Measurements from ENCODE around the gene HECTD1.
"Not testable (repeated sequence)": the region's sequence is repeated elsewhere in the genome, so short reads cannot be mapped to it uniquely, and the experiment has no call there.

HECTD1 gene

DNA sequence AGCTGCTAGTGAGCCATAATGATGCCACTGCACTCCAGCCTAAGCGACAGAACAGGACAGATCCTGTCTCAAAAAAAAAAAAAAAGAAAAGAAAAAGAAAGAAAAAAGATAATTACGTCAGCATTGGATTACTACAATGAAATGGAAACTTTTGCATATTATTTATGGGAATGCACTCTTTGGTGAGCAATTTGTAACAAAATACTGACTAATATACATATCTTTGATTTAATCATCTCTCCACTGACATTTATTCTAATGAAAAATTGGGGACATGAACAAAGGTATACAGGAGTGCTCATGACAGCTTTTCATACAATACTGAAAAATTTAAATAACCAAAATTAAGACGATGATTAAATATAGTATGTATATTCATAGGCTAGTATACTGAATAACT is 27.9 kb upstream of the HECTD1 start:
- no peaks in the 10 kb centered on the region for H3K36me3 Mint-ChIP-seq
- H3K9me3 Mint-ChIP-seq = no peaks in the 10 kb centered on the region
- H3K27ac Mint-ChIP-seq = no peak overlapping the region
- no peak for ATAC-seq (ENCODE audit: low read depth)
- DNase-seq (ENCODE audit: low spot score in 2 of 2) = no peak
- H3K4me3 Mint-ChIP-seq = no peak overlapping the region
- H3K27me3 Mint-ChIP-seq = no peaks in the 10 kb centered on the region
- peaks cover 2% of the 10 kb centered on the region for H3K4me1 Mint-ChIP-seq

DNA sequence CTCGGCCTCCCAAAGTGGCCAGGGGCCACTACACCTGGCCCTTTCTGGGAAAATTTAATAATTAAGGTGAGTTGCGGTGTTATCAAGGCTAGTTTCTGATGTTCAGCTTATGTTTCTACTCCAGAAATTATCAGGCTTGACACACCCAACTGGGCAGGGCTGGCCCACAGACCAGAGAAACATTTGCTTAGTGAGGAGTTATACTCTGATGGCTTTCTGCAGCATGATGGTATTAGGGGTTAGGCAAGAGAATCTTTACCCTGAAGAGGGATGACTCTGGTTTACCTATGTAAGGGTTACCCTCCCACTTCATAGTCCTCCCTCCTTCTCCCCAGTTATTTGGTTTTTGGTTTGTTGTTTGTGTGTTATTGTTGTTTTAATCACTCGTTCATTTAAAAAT is 24.5 kb upstream of the HECTD1 start:
- ATAC-seq (ENCODE audit: low read depth) (no peak), DNase-seq (ENCODE audit: low spot score in 2 of 2) (no peak)
- Mint-ChIP-seq H3K36me3 (no peaks in the 10 kb centered on the region), H3K4me3 (no peak overlapping the region), H3K4me1 (peaks cover 6% of the 10 kb centered on the region), H3K27me3 (no peaks in the 10 kb centered on the region), H3K9me3 (no peaks in the 10 kb centered on the region), H3K27ac (no peak overlapping the region)

DNA sequence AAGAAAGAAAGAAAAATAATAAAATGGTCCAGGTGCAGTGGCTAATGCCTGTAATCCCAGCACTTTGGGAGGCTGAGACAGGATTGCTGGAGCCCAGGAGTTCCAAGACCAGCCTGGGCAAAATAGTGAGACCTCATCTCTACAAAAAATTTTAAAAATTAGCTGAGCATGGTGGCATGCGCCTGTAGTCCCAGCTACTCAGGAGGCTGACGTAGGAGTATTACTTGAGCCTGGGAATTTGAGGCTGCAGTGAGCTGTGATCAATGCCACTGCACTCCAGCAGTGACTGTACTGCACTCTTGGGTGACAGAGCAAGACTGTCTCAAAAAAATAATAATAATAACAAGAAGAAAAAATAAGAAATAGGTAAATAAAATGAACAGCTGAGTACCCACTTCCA is 23.7 kb upstream of the HECTD1 start:
- H3K27me3 Mint-ChIP-seq; ATAC-seq (ENCODE audit: low read depth); DNase-seq (ENCODE audit: low spot score in 2 of 2); H3K9me3 Mint-ChIP-seq; H3K4me1 Mint-ChIP-seq; H3K4me3 Mint-ChIP-seq; H3K27ac Mint-ChIP-seq; H3K36me3 Mint-ChIP-seq: not testable (repeated sequence)

DNA sequence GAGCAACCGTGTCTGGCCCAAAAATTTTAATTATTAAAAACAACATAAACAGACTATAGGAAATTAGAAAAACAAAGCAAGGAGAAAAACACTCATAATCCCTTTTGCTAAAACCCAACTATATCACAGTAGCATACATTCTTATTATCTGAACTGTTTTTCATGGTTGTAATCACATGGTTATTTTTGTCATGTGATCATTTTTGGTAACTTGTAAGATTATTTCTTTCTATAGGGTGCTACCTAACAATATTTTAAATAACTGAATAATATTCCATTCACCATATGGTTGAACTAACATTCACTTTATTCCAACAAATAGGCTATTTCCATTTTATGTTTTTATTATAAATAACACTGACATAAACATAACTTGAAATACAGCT is 23.0 kb upstream of the HECTD1 start:
- peaks cover 6% of the 10 kb centered on the region for H3K4me1 Mint-ChIP-seq
- no peak for ATAC-seq (ENCODE audit: low read depth)

DNA sequence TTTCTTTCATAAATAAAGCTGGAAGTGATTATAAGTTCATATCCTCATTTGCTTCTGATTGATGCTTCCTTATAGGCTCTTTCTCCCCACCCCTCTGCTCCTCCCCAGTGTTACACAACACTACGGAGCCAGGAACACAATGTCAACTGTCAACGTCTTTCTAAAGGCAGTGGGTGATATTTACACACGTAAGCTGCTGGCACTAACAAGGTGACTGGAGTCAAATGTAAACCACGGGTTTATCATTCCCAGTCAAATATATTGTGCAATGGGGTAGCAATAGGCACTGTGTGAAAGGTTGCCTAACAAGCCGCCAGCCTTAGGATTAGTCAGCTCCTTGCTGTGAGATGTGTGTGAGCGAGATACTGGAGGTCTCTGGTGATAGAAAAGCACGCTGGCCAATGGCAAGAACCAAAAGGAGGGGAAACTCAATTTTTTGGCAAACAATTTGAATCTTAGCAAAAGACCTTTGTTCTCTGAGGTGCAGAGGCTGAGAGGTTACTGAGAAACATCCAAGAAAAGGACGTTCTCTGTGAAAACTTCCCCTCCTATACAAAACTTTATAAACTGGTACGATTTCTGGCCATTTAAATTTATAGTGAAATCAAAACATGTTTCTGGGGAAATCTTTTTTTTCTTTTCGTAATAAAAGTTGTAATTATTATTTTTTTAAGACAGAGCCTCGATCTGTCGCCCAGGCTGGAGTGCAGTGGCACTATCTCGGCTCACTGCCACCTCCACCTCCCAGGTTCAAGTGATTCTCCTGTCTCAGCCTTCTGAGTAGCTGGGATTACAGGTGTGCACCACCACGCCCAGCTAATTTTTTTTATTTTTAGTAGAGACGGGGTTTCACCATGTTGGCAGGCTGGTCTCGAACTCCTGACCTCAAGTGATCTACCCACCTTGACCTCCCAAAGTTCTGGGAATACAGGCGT is 22.3 kb upstream of the HECTD1 start:
- DNase-seq (ENCODE audit: low spot score in 2 of 2) (no peak), ATAC-seq (ENCODE audit: low read depth) (no peak)
- Mint-ChIP-seq H3K4me1 (peaks cover 6% of the 10 kb centered on the region), H3K4me3 (no peak overlapping the region), H3K9me3 (no peaks in the 10 kb centered on the region), H3K27ac (no peak overlapping the region), H3K27me3 (peaks cover 3% of the 10 kb centered on the region), H3K36me3 (no peaks in the 10 kb centered on the region)

More for the DNA sequence above, 23.0 kb upstream of the HECTD1 start:
- no peak overlapping the region for H3K27ac Mint-ChIP-seq
- H3K9me3 Mint-ChIP-seq = no peaks in the 10 kb centered on the region
- DNase-seq (ENCODE audit: low spot score in 2 of 2) = no peak
- no peak overlapping the region for H3K4me3 Mint-ChIP-seq
- H3K36me3 Mint-ChIP-seq = no peaks in the 10 kb centered on the region
- H3K27me3 Mint-ChIP-seq = peaks cover 3% of the 10 kb centered on the region

DNA sequence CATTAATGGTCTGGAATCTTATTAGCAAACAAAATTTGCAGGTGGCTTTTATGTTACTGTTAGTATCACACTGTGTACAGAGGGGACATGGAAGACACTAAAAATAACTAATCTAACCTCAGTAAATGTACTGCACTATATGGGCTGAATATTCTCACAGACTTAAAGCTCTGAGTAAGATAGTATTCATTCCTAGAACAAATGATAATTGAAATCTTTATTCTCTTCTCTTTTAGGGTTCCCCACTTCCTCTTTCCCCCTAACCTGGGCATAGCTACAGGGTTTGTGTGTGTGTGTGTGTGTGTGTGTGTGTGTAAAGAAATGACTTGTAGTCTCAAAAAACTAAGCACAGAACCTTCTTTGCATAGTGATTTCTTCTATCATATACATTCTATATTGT is 21.4 kb upstream of the HECTD1 start:
- peak; percentile 72 for ATAC-seq (ENCODE audit: low read depth)
- H3K4me1 Mint-ChIP-seq = peaks cover 6% of the 10 kb centered on the region
- H3K4me3 Mint-ChIP-seq = no peak overlapping the region

DNA sequence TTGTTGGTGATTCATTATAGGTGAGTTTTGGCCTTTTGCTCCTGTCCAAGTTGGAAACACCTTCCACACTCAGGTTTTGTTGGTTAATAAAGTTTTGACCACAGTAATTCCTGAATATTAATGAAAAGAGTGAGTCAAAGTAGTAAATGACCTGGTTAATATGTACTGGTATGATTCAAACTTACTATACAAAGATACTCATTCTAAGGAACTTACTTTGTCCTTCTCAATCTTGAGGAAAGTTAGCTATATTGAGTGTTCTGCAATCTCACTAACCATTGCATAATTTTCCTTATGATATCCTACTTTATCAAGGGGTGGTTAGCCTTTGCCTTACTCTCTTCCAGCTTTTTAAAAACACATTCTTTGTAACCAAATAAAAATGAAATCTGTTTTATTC is 20.9 kb upstream of the HECTD1 start:
- ATAC-seq (ENCODE audit: low read depth) = no peak
- no peak for DNase-seq (ENCODE audit: low spot score in 2 of 2)
- no peaks in the 10 kb centered on the region for H3K36me3 Mint-ChIP-seq

More for the DNA sequence above, 21.4 kb upstream of the HECTD1 start:
- H3K27ac Mint-ChIP-seq = no peak overlapping the region
- H3K27me3 Mint-ChIP-seq = peaks cover 3% of the 10 kb centered on the region
- H3K9me3 Mint-ChIP-seq = no peaks in the 10 kb centered on the region
- no peak for DNase-seq (ENCODE audit: low spot score in 2 of 2)
- no peaks in the 10 kb centered on the region for H3K36me3 Mint-ChIP-seq

DNA sequence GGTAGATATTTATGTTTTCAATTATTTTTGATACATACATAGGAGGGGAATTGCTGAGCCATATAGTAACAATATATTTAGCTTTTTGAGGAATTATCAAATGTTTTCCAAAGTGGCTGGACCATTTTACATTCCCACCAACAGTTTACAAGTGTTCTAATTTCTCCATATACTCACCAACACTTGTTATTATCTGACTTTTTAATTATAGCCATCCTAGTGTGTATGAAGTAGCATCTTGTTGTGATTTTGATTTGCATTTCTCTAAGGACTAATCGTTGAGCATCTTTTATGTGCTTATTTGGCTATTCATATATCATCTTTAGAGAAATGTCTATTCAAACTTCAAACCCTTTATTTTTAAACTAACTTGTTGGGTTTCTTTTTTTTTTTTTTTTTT is 17.2 kb upstream of the HECTD1 start:
- Mint-ChIP-seq H3K36me3 (no peaks in the 10 kb centered on the region), H3K27ac (no peak overlapping the region), H3K4me3 (no peak overlapping the region), H3K9me3 (no peaks in the 10 kb centered on the region), H3K4me1 (peaks cover 6% of the 10 kb centered on the region), H3K27me3 (peaks cover 3% of the 10 kb centered on the region)
- DNase-seq (ENCODE audit: low spot score in 2 of 2) = no peak
- no peak for ATAC-seq (ENCODE audit: low read depth)

More for the DNA sequence above, 20.9 kb upstream of the HECTD1 start:
- Mint-ChIP-seq H3K4me3 (no peak overlapping the region), H3K27me3 (peaks cover 3% of the 10 kb centered on the region), H3K9me3 (no peaks in the 10 kb centered on the region), H3K27ac (no peak overlapping the region), H3K4me1 (peaks cover 6% of the 10 kb centered on the region)

DNA sequence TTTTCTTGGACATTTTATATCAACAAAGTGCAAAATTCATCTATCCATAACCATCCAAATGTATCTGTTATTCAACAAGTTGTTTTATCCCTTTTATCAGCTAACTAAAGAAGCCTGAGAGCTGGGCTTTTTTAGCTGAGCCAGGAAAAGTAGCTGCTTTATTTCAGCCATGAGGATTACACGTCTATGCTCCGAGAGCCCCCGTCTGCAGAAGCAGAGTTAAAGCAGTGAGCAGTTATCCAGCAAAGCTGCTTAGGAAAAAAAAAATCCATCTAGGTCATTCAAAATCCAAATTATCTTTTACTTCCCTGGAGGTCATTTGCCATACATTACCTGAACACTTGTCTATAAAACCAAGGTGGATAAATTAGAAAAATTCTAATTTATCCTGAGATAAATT is 15.7 kb upstream of the HECTD1 start:
- ATAC-seq (ENCODE audit: low read depth) (no peak), DNase-seq (ENCODE audit: low spot score in 2 of 2) (no peak)
- Mint-ChIP-seq H3K4me3 (no peak overlapping the region), H3K4me1 (no peaks in the 10 kb centered on the region), H3K9me3 (no peaks in the 10 kb centered on the region), H3K27me3 (peaks cover 3% of the 10 kb centered on the region), H3K36me3 (no peaks in the 10 kb centered on the region), H3K27ac (no peak overlapping the region)

DNA sequence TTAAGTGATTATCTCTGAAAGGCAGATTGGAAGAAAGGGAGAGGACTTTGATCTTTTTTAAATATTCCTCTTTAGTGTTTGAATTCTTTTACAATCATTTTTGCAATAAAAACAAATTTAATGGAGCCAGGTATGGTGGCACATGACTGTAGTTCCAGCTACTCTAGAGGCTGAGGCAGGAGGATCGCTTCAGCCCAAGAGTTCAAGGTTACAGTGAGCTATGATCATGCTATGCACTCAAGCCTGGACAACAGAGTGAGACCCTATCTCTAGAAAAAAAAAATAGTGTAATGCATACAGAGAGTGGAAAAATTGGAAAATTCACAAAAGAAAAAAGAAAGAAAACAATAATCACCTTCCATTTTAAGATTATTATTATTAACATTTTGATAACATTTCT is 15.2 kb upstream of the HECTD1 start:
- peaks cover 3% of the 10 kb centered on the region for H3K27me3 Mint-ChIP-seq
- no peaks in the 10 kb centered on the region for H3K4me1 Mint-ChIP-seq
- DNase-seq (ENCODE audit: low spot score in 2 of 2) (no peak), ATAC-seq (ENCODE audit: low read depth) (no peak)
- no peak overlapping the region for H3K27ac Mint-ChIP-seq
- no peak overlapping the region for H3K4me3 Mint-ChIP-seq
- no peaks in the 10 kb centered on the region for H3K36me3 Mint-ChIP-seq
- H3K9me3 Mint-ChIP-seq = no peaks in the 10 kb centered on the region

DNA sequence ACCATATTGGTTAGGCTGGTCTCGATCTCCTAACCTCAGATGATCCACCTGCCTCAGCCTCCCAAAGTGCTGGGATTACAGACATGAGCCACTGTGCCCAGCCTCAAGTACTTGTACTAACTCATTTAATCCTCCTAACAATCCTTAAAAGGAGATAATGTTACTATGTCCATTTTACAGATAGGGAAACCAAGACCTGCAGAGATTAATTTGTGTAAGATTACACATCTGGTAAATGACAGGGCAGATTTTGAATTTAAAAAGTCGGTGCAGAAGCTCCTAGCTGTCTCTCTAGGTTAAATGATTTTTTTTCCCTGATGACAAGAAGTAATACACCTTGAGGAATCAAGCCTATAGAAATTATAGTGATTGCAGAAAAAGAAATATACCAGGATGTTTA is 13.7 kb upstream of the HECTD1 start:
- Mint-ChIP-seq H3K36me3 (no peaks in the 10 kb centered on the region), H3K27ac (no peak overlapping the region), H3K4me3 (no peak overlapping the region), H3K27me3 (peaks cover under 1% of the 10 kb centered on the region), H3K4me1 (no peaks in the 10 kb centered on the region), H3K9me3 (no peaks in the 10 kb centered on the region)
- ATAC-seq (ENCODE audit: low read depth) (no peak), DNase-seq (ENCODE audit: low spot score in 2 of 2) (no peak)

DNA sequence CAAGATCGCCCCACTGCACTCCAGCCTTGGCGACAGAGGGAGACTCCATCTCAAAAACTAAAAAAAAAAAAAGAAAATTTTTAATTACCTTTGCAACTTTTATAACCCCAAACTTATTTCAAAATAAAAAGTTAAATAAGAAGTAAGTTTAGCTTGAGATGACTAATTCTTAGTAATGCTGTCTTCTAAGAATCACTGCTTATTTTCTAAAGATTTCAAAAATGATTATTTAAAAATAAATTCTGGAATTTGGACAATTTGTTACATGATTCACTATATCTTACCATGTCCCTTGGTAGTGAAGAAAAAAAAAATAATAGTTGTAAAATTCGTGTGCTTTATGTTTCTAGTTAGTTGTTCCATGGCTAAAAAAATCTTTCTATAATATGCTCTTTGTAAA is 11.6 kb upstream of the HECTD1 start:
- no peak for ATAC-seq (ENCODE audit: low read depth)
- H3K9me3 Mint-ChIP-seq = no peaks in the 10 kb centered on the region
- no peak overlapping the region for H3K4me3 Mint-ChIP-seq
- no peak overlapping the region for H3K27ac Mint-ChIP-seq
- H3K27me3 Mint-ChIP-seq = no peaks in the 10 kb centered on the region
- H3K4me1 Mint-ChIP-seq = no peaks in the 10 kb centered on the region
- no peak for DNase-seq (ENCODE audit: low spot score in 2 of 2)
- H3K36me3 Mint-ChIP-seq = no peaks in the 10 kb centered on the region

DNA sequence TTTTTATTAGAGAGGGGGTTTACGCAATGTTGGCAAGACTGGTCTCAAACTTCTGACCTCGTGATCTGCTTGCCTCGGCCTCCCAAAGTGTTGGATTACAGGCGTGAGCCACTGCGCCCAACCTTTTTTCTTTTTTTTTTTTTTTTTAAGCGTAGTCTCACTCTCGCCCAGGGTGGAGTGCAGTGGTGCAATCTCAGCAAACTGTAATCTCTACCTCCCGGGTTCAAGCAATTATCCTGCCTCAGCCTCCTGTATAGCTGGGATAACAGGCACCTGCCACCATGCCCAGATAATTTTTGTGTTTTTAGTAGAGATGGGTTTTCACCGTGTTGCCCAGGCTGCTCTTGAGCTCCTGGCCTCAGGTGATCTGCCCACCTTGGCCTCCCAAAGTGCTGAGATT is 8.8 kb upstream of the HECTD1 start:
- Mint-ChIP-seq H3K27ac (no peak overlapping the region), H3K4me3 (no peak overlapping the region), H3K27me3 (no peaks in the 10 kb centered on the region)

DNA sequence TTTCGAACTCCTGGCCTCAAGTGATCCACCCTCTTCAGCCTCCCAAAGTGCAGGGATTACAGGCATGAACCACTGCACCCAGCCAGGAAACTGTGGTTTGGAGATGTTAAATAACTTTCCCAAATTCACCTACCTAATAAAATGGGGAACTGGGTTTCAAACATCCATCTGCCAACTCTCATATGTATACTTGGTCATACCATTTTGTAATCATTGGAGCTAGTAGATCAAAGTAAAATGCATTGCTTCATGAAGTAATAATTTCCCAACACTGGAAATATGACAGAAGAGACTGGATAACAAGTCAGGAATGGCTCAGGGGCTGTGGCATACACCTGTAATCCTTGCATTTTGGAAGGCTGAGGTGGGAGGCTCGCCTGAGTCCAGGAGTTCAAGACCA is 5.3 kb upstream of the HECTD1 start:
- Mint-ChIP-seq H3K27me3 (no peaks in the 10 kb centered on the region), H3K36me3 (no peaks in the 10 kb centered on the region), H3K27ac (no peak overlapping the region), H3K4me3 (no peak overlapping the region), H3K4me1 (peaks cover 10% of the 10 kb centered on the region), H3K9me3 (no peaks in the 10 kb centered on the region)
- no peak for DNase-seq (ENCODE audit: low spot score in 2 of 2)
- no peak for ATAC-seq (ENCODE audit: low read depth)

More for the DNA sequence above, 8.8 kb upstream of the HECTD1 start:
- no peak for ATAC-seq (ENCODE audit: low read depth)
- no peak for DNase-seq (ENCODE audit: low spot score in 2 of 2)
- no peaks in the 10 kb centered on the region for H3K9me3 Mint-ChIP-seq
- no peaks in the 10 kb centered on the region for H3K4me1 Mint-ChIP-seq
- H3K36me3 Mint-ChIP-seq = no peaks in the 10 kb centered on the region

DNA sequence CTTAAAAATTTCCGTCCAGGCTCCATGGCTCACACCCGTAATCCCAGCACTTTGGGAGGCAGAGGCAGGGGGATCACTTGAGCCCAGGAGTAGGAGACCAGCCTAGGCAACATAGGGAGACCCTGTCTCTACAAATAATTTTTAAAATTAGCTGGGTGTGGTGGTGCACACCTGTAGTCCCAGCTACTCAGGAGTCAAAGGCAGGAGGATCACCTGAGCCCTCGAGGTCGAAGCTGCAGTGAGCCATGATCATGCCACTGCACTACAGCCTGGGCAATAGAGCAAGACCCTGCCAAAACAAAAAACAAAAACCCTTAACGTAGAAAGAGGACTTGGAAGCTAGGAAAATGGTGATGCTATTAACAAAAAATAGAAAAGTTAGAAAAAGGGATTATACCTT is 2.0 kb upstream of the HECTD1 start:
- H3K27ac Mint-ChIP-seq = peak overlapping the region; percentile 99
- H3K9me3 Mint-ChIP-seq = no peaks in the 10 kb centered on the region
- peaks cover 20% of the 10 kb centered on the region for H3K4me1 Mint-ChIP-seq
- no peaks in the 10 kb centered on the region for H3K36me3 Mint-ChIP-seq
- no peak overlapping the region for H3K4me3 Mint-ChIP-seq
- ATAC-seq (ENCODE audit: low read depth) (no peak), DNase-seq (ENCODE audit: low spot score in 2 of 2) (no peak)
- no peaks in the 10 kb centered on the region for H3K27me3 Mint-ChIP-seq

Measured in memory B cell (primary cell).